ENCODE results near the gene MAN1A1. TPM values are rescaled to one million over a fixed set of nuclear protein-coding genes. Genes with fewer than 3 reads are reported as not detected.
"Not testable (repeated sequence)": the region's sequence is repeated elsewhere in the genome, so short reads cannot be mapped to it uniquely, and the experiment has no call there.

Gene MAN1A1
- total and polyA plus RNA-seq, 2 experiments from 2014 or later = 117 to 245 TPM

DNA sequence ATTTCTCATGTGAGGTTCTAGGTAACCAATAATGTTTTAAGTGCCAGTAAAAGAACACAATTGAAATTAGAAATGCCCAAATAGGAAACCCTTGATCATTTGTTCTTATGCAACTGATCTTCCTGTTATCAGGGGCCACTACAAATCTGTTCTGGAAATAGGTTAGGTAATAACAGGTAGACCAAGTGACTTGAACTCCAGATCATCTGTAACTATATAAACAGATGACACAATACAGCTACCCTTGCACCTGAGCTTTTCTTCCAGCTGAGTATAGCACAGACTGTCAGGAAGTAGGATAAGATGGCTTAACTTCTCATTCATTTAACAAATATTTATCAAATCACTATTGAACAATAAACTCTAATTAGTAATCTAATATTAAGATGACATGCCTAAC, 52.5 kb downstream of the MAN1A1 start:
- TF ChIP-seq, protein P1, sequence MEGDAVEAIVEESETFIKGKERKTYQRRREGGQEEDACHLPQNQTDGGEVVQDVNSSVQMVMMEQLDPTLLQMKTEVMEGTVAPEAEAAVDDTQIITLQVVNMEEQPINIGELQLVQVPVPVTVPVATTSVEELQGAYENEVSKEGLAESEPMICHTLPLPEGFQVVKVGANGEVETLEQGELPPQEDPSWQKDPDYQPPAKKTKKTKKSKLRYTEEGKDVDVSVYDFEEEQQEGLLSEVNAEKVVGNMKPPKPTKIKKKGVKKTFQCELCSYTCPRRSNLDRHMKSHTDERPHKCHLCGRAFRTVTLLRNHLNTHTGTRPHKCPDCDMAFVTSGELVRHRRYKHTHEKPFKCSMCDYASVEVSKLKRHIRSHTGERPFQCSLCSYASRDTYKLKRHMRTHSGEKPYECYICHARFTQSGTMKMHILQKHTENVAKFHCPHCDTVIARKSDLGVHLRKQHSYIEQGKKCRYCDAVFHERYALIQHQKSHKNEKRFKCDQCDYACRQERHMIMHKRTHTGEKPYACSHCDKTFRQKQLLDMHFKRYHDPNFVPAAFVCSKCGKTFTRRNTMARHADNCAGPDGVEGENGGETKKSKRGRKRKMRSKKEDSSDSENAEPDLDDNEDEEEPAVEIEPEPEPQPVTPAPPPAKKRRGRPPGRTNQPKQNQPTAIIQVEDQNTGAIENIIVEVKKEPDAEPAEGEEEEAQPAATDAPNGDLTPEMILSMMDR (IDR thresholded peaks at IDR 0.05; ENCODE audit: poor library complexity) = no peak
- no peak for TF ChIP-seq EZH2 (IDR thresholded peaks at IDR 0.05; ENCODE audit: borderline replicate concordance)
- TF ChIP-seq EZH2phosphoT487 (IDR thresholded peaks at IDR 0.05; ENCODE audit: low read depth, severe bottlenecking, unreplicated experiment) = no peak
- DNase-seq (ENCODE audit: low spot score) = no peak
- Histone ChIP-seq H3K4me3 (no peak overlapping the region), H3K27ac (peak overlapping the region; percentile 59), H3K36me3 (replicated peaks; ENCODE audit: insufficient read depth, low read depth) (no peaks in the 10 kb centered on the region), H3K9me3 (ENCODE audit: low read depth) (no peaks in the 10 kb centered on the region), H3K4me2 (no peak overlapping the region), H3K4me1 (ENCODE audit: insufficient read depth) (no peaks in the 10 kb centered on the region), H2AFZ (no peak overlapping the region), H4K20me1 (ENCODE audit: insufficient read depth, poor library complexity, severe bottlenecking) (no peaks in the 10 kb centered on the region), H3K9me2 (replicated peaks; ENCODE audit: insufficient read depth) (no peaks in the 10 kb centered on the region), H3K79me2 (peaks cover 89% of the 10 kb centered on the region), H3K27me3 (no peaks in the 10 kb centered on the region)

GRCh38 chr6:119296036-119297035, 53.2 kb downstream of the MAN1A1 start:
- Histone ChIP-seq H3K79me2 (peaks cover 90% of the 10 kb centered on the region), H4K20me1 (ENCODE audit: insufficient read depth, poor library complexity, severe bottlenecking) (no peaks in the 10 kb centered on the region)
- 75% methylated on average over 4 of the region's 4 CpGs for WGBS (ENCODE audit: low lambda C conversion rate, missing lambda C conversion rate)

GRCh38 chr6:119294984-119295383, 54.6 kb downstream of the MAN1A1 start:
- TF ChIP-seq EZH2phosphoT487 (IDR thresholded peaks at IDR 0.05; ENCODE audit: low read depth, severe bottlenecking, unreplicated experiment) = no peak
- TF ChIP-seq, protein P1 (IDR thresholded peaks at IDR 0.05; ENCODE audit: poor library complexity) = no peak
- TF ChIP-seq EZH2 (IDR thresholded peaks at IDR 0.05; ENCODE audit: borderline replicate concordance) = no peak
- WGBS (ENCODE audit: low lambda C conversion rate, missing lambda C conversion rate) = 91% methylated on average over 4 of the region's 4 CpGs

More at GRCh38 chr6:119296036-119297035, 53.2 kb downstream of the MAN1A1 start:
- H3K9me2 ChIP-seq (replicated peaks; ENCODE audit: insufficient read depth) = no peaks in the 10 kb centered on the region
- H3K27ac ChIP-seq = peak overlapping the region; percentile 59
- H3K27me3 ChIP-seq = no peaks in the 10 kb centered on the region
- no peak overlapping the region for H3K4me2 ChIP-seq
- no peaks in the 10 kb centered on the region for H3K36me3 ChIP-seq (replicated peaks; ENCODE audit: insufficient read depth, low read depth)
- H3K4me3 ChIP-seq = no peak overlapping the region
- no peak for TF ChIP-seq EZH2 (IDR thresholded peaks at IDR 0.05; ENCODE audit: borderline replicate concordance)
- no peaks in the 10 kb centered on the region for H3K4me1 ChIP-seq (ENCODE audit: insufficient read depth)
- H2AFZ ChIP-seq = no peak overlapping the region
- H3K9me3 ChIP-seq (ENCODE audit: low read depth) = no peaks in the 10 kb centered on the region
- DNase-seq (ENCODE audit: low spot score) = no peak

GRCh38 chr6:119291060-119291459, 58.5 kb downstream of the MAN1A1 start:
- H3K9me2 ChIP-seq (replicated peaks; ENCODE audit: insufficient read depth); H2AFZ ChIP-seq; H3K36me3 ChIP-seq (replicated peaks; ENCODE audit: insufficient read depth, low read depth); H3K4me2 ChIP-seq; H3K9me3 ChIP-seq (ENCODE audit: low read depth); H4K20me1 ChIP-seq (ENCODE audit: insufficient read depth, poor library complexity, severe bottlenecking); DNase-seq (ENCODE audit: low spot score); H3K4me3 ChIP-seq; H3K27ac ChIP-seq; H3K4me1 ChIP-seq (ENCODE audit: insufficient read depth); H3K27me3 ChIP-seq: not testable (repeated sequence)
- peaks cover 71% of the 10 kb centered on the region for H3K79me2 ChIP-seq
- 95% methylated on average over 3 of the region's 3 CpGs for WGBS (ENCODE audit: low lambda C conversion rate, missing lambda C conversion rate)

More at GRCh38 chr6:119294984-119295383, 54.6 kb downstream of the MAN1A1 start:
- H3K4me1 ChIP-seq (ENCODE audit: insufficient read depth) = no peaks in the 10 kb centered on the region
- no peak overlapping the region for H2AFZ ChIP-seq
- no peaks in the 10 kb centered on the region for H4K20me1 ChIP-seq (ENCODE audit: insufficient read depth, poor library complexity, severe bottlenecking)
- no peaks in the 10 kb centered on the region for H3K36me3 ChIP-seq (replicated peaks; ENCODE audit: insufficient read depth, low read depth)
- peak overlapping the region; percentile 22 for H3K27ac ChIP-seq
- H3K27me3 ChIP-seq = no peaks in the 10 kb centered on the region
- DNase-seq (ENCODE audit: low spot score) = no peak
- H3K9me2 ChIP-seq (replicated peaks; ENCODE audit: insufficient read depth) = no peaks in the 10 kb centered on the region
- H3K4me2 ChIP-seq = no peak overlapping the region
- no peaks in the 10 kb centered on the region for H3K9me3 ChIP-seq (ENCODE audit: low read depth)
- peaks cover 80% of the 10 kb centered on the region for H3K79me2 ChIP-seq
- H3K4me3 ChIP-seq = no peak overlapping the region

Data from hepatocyte (in vitro differentiated cells).